Left ventricle myocardium inferior (tissue), 1 donor: Measurements from ENCODE around the gene NUP98. TPM values are rescaled to one million over a fixed set of nuclear protein-coding genes. Genes with fewer than 3 reads are reported as not detected.

Experiments used
- DNase-seq: peaks from one replicate; pipeline ENCODE4 v3.0.0-alpha.2; 2020
- H3K27ac ChIP-seq: fragments of 200-600 bp; replicated peaks from 2 replicates; pipeline ENCODE4 v1.8.0; 2021
- H3K27me3 ChIP-seq: fragments of 200-600 bp; 2 replicates; pipeline ENCODE4 v1.8.0; 2021; ENCODE audit warnings: low read depth
- H3K36me3 ChIP-seq: fragments of 200-600 bp; 2 replicates; pipeline ENCODE4 v1.8.0; 2021
- H3K4me1 ChIP-seq: fragments of 200-600 bp; 2 replicates; pipeline ENCODE4 v1.8.0; 2021
- H3K4me3 ChIP-seq: fragments of 200-600 bp; 2 replicates; pipeline ENCODE4 v1.8.0; 2021; ENCODE audit warnings: mild to moderate bottlenecking, moderate library complexity
- H3K9me3 ChIP-seq: fragments of 200-600 bp; replicated peaks from 2 replicates; pipeline ENCODE4 v1.8.0; 2021
- intact Hi-C: fragments of 100-400 bp; cut with micrococcal nuclease; formaldehyde crosslinking; loops from one replicate; pipeline ENCODE4 v1.11.0; 2022
- total RNA-seq: library from RNA; stranded (reverse); fragmentation: NEBNext Ultra II Directional; extraction: Animal tissue kit (Norgen Biotek cat#: 25700); gene quantifications from one replicate; pipeline ENCODE4 v1.2.1, GENCODE V29; 2021
- TF ChIP-seq, protein P1 (sequence below): fragments of 200-600 bp; IDR thresholded peaks from 2 replicates; pipeline ENCODE4 v1.8.0; 2021; ENCODE audit warnings: antibody characterized with exemption, mild to moderate bottlenecking, borderline replicate concordance
- donor health status: DM: no; HTN: yes; CAD: no; lungs with severe emphysema.

The NUP98 gene
- total RNA-seq, 1 donor from 2014 or later: 37.3 TPM

- TF ChIP-seq, protein P1, sequence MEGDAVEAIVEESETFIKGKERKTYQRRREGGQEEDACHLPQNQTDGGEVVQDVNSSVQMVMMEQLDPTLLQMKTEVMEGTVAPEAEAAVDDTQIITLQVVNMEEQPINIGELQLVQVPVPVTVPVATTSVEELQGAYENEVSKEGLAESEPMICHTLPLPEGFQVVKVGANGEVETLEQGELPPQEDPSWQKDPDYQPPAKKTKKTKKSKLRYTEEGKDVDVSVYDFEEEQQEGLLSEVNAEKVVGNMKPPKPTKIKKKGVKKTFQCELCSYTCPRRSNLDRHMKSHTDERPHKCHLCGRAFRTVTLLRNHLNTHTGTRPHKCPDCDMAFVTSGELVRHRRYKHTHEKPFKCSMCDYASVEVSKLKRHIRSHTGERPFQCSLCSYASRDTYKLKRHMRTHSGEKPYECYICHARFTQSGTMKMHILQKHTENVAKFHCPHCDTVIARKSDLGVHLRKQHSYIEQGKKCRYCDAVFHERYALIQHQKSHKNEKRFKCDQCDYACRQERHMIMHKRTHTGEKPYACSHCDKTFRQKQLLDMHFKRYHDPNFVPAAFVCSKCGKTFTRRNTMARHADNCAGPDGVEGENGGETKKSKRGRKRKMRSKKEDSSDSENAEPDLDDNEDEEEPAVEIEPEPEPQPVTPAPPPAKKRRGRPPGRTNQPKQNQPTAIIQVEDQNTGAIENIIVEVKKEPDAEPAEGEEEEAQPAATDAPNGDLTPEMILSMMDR: no peak
- no peak for DNase-seq
These were observed 4.8 kb upstream of the NUP98 start for GRCh38 chr11:3802011-3802790.

DNA sequence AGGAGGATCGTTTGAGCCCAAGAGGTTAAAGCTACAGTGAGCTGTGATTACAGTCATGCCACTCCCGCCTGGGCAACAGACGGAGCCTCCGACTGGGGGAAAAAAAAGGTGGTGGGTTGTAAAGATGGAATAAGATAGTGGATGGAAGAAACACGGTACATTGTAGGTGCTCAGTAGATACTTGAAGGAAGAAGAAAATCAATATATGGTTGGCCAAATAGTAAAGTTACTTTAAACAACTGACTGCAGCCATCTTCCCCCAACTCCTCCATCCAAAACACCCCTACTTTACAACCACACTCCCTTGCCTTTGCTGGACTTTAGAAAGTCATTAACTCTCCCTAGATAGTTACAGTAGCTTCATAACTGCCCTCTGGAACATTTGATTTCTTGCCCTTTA is 2.5 kb upstream of the NUP98 start:
- TF ChIP-seq, protein P1: no peak

More at GRCh38 chr11:3802011-3802790, 4.8 kb upstream of the NUP98 start:
- intact Hi-C loops: no loop called here
- no peaks in the 10 kb centered on the region for H3K27me3 ChIP-seq
- no peak overlapping the region for H3K4me3 ChIP-seq
- peaks cover 9% of the 10 kb centered on the region for H3K4me1 ChIP-seq
- H3K36me3 ChIP-seq: no peaks in the 10 kb centered on the region
- no peak overlapping the region for H3K27ac ChIP-seq
- H3K9me3 ChIP-seq: no peaks in the 10 kb centered on the region

DNA sequence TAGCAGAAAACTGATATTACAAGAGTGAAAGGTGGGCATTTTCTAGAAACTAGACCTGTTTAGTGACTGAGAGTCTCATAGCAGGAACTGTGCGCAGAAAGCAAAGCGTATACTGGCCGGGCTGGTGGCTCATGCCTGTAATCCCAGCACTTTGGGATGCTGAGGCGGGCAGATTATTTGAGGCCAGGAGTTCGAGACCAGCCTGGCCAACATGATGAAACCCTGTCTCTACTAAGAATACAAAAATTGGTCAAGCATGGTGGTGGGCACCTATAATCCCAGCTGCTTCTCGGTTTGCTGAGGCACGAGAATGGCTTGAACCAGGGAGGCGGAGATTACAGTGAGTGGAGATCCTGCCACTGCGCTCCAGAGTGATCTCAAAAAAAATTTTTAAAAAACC is 1.8 kb upstream of the NUP98 start:
- Histone ChIP-seq H3K36me3 (peaks cover 2% of the 10 kb centered on the region), H3K9me3 (no peaks in the 10 kb centered on the region), H3K27ac (no peak overlapping the region), H3K4me1 (peaks cover 39% of the 10 kb centered on the region), H3K27me3 (no peaks in the 10 kb centered on the region), H3K4me3 (no peak overlapping the region)
- TF ChIP-seq, protein P1: no peak
- no peak for DNase-seq
- intact Hi-C loops: no loop called here

More for the DNA sequence above, 2.5 kb upstream of the NUP98 start:
- Histone ChIP-seq H3K4me1 (peaks cover 32% of the 10 kb centered on the region), H3K27ac (no peak overlapping the region), H3K4me3 (no peak overlapping the region), H3K36me3 (no peaks in the 10 kb centered on the region), H3K27me3 (no peaks in the 10 kb centered on the region), H3K9me3 (no peaks in the 10 kb centered on the region)
- intact Hi-C loops: no loop called here
- DNase-seq: no peak

- peak overlapping the region; percentile 94 for H3K27ac ChIP-seq
- H3K9me3 ChIP-seq: no peaks in the 10 kb centered on the region
- TF ChIP-seq, protein P1: no peak
- H3K4me3 ChIP-seq: peak overlapping the region; percentile 88
- DNase-seq: no peak
- H3K4me1 ChIP-seq: peaks cover 49% of the 10 kb centered on the region
- no peaks in the 10 kb centered on the region for H3K27me3 ChIP-seq
- H3K36me3 ChIP-seq: peaks cover 24% of the 10 kb centered on the region
- intact Hi-C loops: no loop called here
These were observed 489 bp downstream of the NUP98 start for GRCh38 chr11:3796801-3797328.

DNA sequence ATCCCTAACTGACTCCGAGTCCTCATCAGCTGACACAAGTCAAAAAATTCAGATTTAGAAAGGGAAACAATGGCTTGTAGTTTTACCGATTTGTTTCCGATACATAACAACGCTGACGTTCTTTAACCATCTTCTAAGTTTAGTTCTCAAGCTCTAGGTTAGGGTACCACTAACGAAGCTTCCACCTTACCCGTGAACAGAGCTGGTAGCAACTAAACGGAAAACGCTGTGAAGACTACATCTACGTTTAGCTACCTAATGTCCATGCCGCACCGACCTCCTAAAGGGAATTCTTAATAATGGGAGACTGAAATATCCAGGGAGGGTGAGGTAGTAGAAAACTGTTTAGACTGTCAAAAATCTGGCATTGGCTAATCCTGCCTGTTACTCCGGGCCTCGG is 1.0 kb downstream of the NUP98 start:
- peaks cover 49% of the 10 kb centered on the region for H3K4me1 ChIP-seq
- H3K27me3 ChIP-seq: no peaks in the 10 kb centered on the region
- peak overlapping the region; percentile 94 for H3K27ac ChIP-seq
- TF ChIP-seq, protein P1: no peak
- no peak for DNase-seq
- H3K4me3 ChIP-seq: peak overlapping the region; percentile 88
- no peaks in the 10 kb centered on the region for H3K9me3 ChIP-seq
- intact Hi-C loops: no loop called here
- H3K36me3 ChIP-seq: peaks cover 29% of the 10 kb centered on the region
